AG10803 (cell line): ENCODE data around the gene AGAP1.

ENCODE experiments used
- DNase-seq: peaks from one replicate; pipeline ENCODE4 v3.0.0; 2010; ENCODE audit warnings: low read depth
- H3K4me3 ChIP-seq: 2 replicates; pipeline ENCODE4 v1.5.1; 2011; ENCODE audit warnings: mild to moderate bottlenecking, low read length, control low read depth
- TF ChIP-seq, protein P1 (sequence below): conservative IDR thresholded peaks from 2 replicates; pipeline ENCODE4 v1.5.1; 2011; ENCODE audit warnings: mild to moderate bottlenecking, low read length, control low read depth, inconsistent platforms

AGAP1 gene

DNA sequence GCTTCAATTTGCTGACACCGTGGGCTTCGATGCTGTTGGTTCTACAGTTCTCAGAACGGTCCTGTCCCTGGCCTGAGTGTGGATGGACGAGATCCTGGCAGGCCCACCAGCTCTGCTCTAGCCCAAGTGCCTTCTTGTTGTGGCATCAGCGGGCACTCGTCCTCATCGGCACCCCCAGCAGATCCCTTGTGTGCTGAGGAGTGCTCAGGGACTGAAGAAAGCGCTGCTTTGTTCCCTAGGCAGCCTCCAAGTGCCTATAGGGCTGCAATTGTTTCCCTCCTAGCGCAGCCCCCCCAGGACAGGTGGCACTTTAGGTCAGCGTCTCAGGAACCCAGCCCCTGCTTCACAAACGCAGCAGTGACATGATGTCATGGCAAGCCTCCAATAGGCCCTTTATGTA lies 217.7 kb downstream of the AGAP1 start:
- no peak for DNase-seq
- TF ChIP-seq, protein P1, sequence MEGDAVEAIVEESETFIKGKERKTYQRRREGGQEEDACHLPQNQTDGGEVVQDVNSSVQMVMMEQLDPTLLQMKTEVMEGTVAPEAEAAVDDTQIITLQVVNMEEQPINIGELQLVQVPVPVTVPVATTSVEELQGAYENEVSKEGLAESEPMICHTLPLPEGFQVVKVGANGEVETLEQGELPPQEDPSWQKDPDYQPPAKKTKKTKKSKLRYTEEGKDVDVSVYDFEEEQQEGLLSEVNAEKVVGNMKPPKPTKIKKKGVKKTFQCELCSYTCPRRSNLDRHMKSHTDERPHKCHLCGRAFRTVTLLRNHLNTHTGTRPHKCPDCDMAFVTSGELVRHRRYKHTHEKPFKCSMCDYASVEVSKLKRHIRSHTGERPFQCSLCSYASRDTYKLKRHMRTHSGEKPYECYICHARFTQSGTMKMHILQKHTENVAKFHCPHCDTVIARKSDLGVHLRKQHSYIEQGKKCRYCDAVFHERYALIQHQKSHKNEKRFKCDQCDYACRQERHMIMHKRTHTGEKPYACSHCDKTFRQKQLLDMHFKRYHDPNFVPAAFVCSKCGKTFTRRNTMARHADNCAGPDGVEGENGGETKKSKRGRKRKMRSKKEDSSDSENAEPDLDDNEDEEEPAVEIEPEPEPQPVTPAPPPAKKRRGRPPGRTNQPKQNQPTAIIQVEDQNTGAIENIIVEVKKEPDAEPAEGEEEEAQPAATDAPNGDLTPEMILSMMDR, result no peak
- no peak overlapping the region for H3K4me3 ChIP-seq

DNA sequence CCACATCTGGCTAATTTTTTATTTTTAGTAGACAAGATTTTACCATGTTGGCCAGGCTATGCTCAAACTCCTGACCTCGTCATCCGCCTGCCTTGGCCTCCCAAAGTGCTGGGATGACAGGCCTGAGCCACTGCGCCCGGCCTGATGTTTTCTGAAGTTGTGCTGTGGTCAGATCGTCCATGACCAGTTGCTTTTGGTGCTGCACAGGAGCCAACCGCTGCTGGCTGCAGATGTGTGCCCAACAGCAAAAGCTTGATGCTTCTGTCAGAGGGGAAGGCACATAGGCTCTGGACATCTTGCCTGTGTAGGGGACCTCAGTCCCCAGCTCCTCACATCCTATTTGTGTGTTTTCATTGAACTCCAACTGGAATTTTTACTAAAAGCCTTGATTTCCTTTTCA lies 218.3 kb downstream of the AGAP1 start:
- DNase-seq, result no peak
- no peak overlapping the region for H3K4me3 ChIP-seq
- TF ChIP-seq, protein P1, result no peak

DNA sequence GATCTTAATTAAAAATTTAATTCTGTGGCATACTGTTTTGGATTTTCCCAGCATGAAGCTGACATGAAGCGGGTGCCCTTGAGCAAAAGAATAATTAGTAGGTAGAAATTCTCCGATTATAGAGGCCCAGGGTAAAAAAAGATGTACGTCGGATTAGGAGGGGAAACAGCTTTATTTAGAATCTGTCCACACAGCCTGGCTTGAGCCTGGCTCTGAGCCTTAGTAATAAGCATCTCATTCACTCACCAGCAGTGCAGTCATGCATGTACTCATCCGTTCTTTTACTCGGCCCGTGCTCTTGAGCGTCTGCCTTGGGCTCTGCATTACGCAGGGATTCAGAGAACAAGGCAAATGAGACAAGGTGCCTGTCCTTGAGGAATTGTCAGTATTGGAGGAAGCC lies 219.3 kb downstream of the AGAP1 start:
- DNase-seq, result no peak
- TF ChIP-seq, protein P1, result no peak

DNA sequence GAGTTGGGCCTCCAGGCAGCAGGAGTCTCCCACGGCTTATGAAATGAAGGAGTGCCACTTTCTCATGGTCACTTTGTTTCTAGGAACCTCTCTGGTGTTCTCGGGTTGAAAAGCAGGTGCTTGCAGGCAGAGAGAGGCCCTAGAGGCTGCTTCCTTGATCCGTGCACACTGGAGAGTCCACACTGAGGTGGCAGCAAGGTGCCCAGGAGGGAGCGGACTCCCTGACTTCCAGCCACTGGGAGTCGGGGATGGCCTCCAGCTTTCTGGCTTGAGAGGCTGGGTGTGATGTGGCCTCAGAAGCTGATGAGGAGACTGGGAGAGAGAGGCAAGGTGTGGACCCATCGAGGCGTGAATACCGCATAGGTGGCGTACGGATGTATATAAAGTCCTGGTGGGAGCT lies 221.8 kb downstream of the AGAP1 start:
- TF ChIP-seq, protein P1, result no peak
- DNase-seq, result no peak
- no peak overlapping the region for H3K4me3 ChIP-seq

More for the DNA sequence above, 219.3 kb downstream of the AGAP1 start:
- H3K4me3 ChIP-seq, result no peak overlapping the region

DNA sequence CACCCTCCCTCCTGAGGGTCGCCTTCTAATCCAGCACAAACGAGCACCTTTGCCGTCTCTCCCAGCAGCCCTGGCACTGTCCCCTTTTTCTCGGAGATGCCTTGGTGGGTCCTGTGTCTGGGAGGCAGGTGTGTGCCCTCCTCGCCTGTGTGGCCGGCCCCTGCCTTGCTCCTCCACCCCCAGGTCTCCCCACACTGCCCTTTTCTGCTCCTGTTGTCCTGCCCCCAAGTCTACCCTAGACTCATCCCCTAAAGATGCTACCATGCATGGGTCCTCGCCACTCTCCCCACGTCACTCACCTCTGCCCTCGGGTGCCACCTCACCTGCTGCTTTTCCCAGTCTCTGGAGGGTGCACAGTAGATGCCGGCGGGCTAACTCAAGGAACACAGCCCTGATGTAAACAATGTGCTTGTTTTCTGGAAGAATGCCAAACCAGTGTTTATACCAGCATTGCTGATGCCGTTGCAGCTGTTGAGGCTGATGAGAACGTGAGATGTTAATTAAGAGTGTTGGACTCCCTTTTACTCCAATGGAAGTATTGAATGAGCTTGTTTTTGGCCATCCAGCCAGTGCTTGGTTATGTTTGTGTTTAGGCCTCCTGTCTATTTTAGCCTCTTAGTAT lies 223.1 kb downstream of the AGAP1 start:
- TF ChIP-seq, protein P1, result no peak
- H3K4me3 ChIP-seq, result no peak overlapping the region
- DNase-seq, result no peak

DNA sequence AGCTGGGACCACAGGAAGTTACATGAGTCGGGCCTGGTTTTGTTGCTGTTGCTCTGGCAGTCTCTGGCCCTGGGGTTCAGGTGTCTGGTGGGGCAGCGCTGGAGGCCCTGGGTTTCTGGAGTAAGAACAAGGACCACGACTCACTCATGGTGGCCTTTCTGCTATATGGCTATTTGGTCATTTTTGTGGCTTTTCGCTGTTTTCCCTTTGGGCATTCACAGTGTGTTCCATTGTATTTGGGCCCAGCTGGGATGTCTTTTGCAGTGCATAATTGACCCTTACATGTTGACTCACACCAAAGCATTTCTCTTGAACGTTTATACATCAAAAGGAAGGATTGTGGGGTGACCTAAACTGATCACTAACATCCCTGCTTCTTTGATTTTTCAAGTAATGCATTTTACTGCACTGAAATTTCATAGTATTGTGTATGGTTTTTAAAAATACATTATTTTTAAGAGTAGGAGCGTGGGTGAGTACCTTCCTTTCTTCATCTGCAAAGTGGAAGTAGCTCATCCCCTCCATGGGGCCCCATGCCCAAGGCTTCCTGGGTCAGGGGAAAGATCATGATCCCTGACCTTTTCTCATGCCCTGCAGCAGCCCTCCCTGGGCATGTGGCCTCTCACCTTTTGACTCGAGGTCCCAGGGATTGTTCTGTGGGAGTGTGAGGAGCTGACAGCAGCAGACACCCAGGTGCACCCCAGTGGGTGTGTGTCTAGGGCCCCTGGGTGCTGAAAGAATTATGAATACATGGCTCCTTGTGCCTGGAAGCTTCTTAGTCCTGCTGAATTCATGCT lies 225.5 kb downstream of the AGAP1 start:
- no peak for DNase-seq
- TF ChIP-seq, protein P1, result no peak
- H3K4me3 ChIP-seq, result no peak overlapping the region

DNA sequence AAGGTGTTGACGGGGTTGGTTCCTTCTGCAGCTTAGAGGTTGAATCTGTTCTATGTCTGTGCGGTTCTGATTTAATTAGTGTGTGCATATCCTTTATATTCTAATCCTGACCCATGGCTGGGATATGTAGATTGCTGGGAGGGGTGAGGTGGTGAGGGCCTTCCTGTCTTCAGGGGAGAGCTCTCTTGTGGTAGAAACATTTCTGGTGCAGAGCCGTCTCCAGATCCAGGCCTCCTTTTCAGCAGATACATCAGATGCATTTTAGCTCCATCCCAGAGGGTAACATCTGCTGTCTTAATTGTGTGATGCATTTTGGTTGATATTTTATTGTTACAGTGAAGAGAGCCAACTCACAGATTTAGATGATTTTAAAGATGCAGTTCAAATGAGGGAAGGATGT lies 227.8 kb downstream of the AGAP1 start:
- TF ChIP-seq, protein P1, result no peak
- no peak for DNase-seq
- H3K4me3 ChIP-seq, result no peak overlapping the region
